ENCODE results near the gene FAM234B.

DNA sequence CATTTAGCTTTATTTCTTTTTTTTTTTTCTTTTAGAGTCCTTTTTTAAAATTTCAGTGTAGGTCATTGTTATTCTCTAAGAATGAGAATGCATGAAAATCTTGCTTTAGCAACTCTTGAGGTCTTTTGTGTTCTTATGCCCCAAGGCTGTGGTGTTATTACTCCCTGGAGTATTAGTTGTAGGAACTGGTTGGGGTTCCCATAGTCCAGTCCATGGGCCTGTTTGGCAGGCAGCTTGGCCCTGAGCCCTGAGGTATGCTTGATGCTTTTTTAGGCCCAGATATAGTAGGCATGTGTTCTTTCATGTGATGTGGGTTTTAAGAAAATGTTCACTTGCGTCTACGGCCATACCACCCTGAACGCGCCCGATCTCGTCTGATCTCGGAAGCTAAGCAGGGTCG is 1.6 kb downstream of the FAM234B start:
- TF ChIP-seq POLR2A (IDR thresholded peaks at IDR 0.05) (no peak), EP300 (IDR thresholded peaks at IDR 0.05) (no peak)
- TF ChIP-seq, protein P1, sequence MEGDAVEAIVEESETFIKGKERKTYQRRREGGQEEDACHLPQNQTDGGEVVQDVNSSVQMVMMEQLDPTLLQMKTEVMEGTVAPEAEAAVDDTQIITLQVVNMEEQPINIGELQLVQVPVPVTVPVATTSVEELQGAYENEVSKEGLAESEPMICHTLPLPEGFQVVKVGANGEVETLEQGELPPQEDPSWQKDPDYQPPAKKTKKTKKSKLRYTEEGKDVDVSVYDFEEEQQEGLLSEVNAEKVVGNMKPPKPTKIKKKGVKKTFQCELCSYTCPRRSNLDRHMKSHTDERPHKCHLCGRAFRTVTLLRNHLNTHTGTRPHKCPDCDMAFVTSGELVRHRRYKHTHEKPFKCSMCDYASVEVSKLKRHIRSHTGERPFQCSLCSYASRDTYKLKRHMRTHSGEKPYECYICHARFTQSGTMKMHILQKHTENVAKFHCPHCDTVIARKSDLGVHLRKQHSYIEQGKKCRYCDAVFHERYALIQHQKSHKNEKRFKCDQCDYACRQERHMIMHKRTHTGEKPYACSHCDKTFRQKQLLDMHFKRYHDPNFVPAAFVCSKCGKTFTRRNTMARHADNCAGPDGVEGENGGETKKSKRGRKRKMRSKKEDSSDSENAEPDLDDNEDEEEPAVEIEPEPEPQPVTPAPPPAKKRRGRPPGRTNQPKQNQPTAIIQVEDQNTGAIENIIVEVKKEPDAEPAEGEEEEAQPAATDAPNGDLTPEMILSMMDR (IDR thresholded peaks at IDR 0.05) = no peak

Measured in gastroesophageal sphincter (tissue), 3 donors.